OCI-LY7 (cell line): ENCODE data around the gene MAN1C1. TPM values are rescaled to one million over a fixed set of nuclear protein-coding genes. Genes with fewer than 3 reads are reported as not detected.

Source experiments
- BruUV-seq: library from RNA; stranded (reverse); fragments of 400-500 nt; replicated peaks from 2 replicates; lab custom pipeline; 2021; lab: Mats Ljungman, UMichigan
- CTCF ChIA-PET: fragments of 300-600 bp; sonication (Branson Sonifier 250); formaldehyde crosslinking; loops from one replicate; lab custom pipeline; 2022; ENCODE audit warnings: antibody characterized with exemption; ENCODE audit not compliant: unreplicated experiment; lab: Charles Lee
- POLR2A ChIA-PET: fragments of 300-600 bp; sonication (Branson Sonifier 250); formaldehyde crosslinking; loops from one replicate; lab custom pipeline; 2022; ENCODE audit warnings: antibody characterized with exemption; lab: Charles Lee
- DNase-seq: peaks from one replicate; pipeline ENCODE4 v3.0.0-alpha.2; 2015; ENCODE audit warnings: low spot score
- H2AFZ ChIP-seq: fragments of 200-600 bp; sonication (generic), shearing (Covaris generic); 2 replicates; pipeline ENCODE4 v1.6.1; 2014; ENCODE audit warnings: mild to moderate bottlenecking, antibody characterized with exemption, low read length, moderate library complexity
- H3K27ac ChIP-seq: fragments of 200-600 bp; sonication (generic); 2 replicates; pipeline ENCODE4 v1.5.1; 2014; ENCODE audit warnings: mixed run types, low read depth, mild to moderate bottlenecking, moderate library complexity, low read length, inconsistent platforms; ENCODE audit not compliant: poor library complexity, severe bottlenecking
- H3K36me3 ChIP-seq: fragments of 200-600 bp; sonication (generic); 2 replicates; pipeline ENCODE4 v1.6.1; 2014; ENCODE audit warnings: mild to moderate bottlenecking, antibody characterized with exemption, low read length, moderate library complexity, mixed read lengths; ENCODE audit not compliant: insufficient read depth
- H3K4me1 ChIP-seq: fragments of 200-600 bp; sonication (generic); 2 replicates; pipeline ENCODE4 v1.5.1; 2014; ENCODE audit warnings: mild to moderate bottlenecking, low read length; ENCODE audit not compliant: insufficient read depth, poor library complexity, severe bottlenecking
- H3K4me2 ChIP-seq: fragments of 200-600 bp; sonication (generic); 2 replicates; pipeline ENCODE4 v1.6.1; 2014; ENCODE audit warnings: mild to moderate bottlenecking, low read length
- H3K4me3 ChIP-seq: fragments of 200-600 bp; sonication (generic); 2 replicates; pipeline ENCODE4 v1.5.1; 2014; ENCODE audit warnings: mild to moderate bottlenecking, low read depth, low read length; ENCODE audit not compliant: poor library complexity, severe bottlenecking
- H3K79me2 ChIP-seq: fragments of 200-600 bp; sonication (generic); 2 replicates; pipeline ENCODE4 v1.6.1; 2016; ENCODE audit warnings: low read depth, mild to moderate bottlenecking, low read length, moderate library complexity, mixed read lengths; ENCODE audit not compliant: insufficient read depth
- H3K9me2 ChIP-seq: fragments of 200-600 bp; sonication (generic); 2 replicates; pipeline ENCODE4 v1.6.1; 2016; ENCODE audit warnings: mild to moderate bottlenecking, low read length, mixed read lengths; ENCODE audit not compliant: insufficient read depth
- H3K9me3 ChIP-seq: fragments of 200-600 bp; sonication (generic); 2 replicates; pipeline ENCODE4 v1.6.1; 2014; ENCODE audit warnings: mild to moderate bottlenecking, mixed run types, low read length, mixed read lengths
- H4K20me1 ChIP-seq: fragments of 200-600 bp; sonication (generic); 2 replicates; pipeline ENCODE4 v1.6.1; 2014; ENCODE audit warnings: mild to moderate bottlenecking, antibody characterized with exemption, low read length, moderate library complexity, mixed read lengths; ENCODE audit not compliant: insufficient read depth
- EZH2phosphoT487 ChIP-seq: fragments of 200-600 bp; sonication (generic); IDR thresholded peaks from 2 replicates; pipeline ENCODE4 v1.6.1; 2018; ENCODE audit warnings: low read depth, borderline replicate concordance, mild to moderate bottlenecking, mixed run types, antibody characterized with exemption, low read length, moderate library complexity, mixed read lengths
- intact Hi-C: fragments of 100-400 bp; cut with micrococcal nuclease; formaldehyde crosslinking; loops from one replicate; pipeline ENCODE4 v1.10.0; 2022; ENCODE audit not compliant: unreplicated experiment
- total RNA-seq, 2 experiments: library from RNA; depleted of rRNA in 1 of 2; stranded (reverse); fragments of >200 nt in 1 of 2; shearing (Covaris generic) in 1 of 2; gene quantifications; 2 replicates each; pipeline ENCODE4 v1.2.3, GENCODE V29; 2014 to 2022
- TF ChIP-seq, protein P1 (sequence below): fragments of 200-600 bp; sonication (generic); conservative IDR thresholded peaks from 2 replicates; pipeline ENCODE4 v1.5.1; 2014; ENCODE audit warnings: mild to moderate bottlenecking, antibody characterized with exemption, low read length, moderate library complexity, mixed read lengths

Gene MAN1C1
- total RNA-seq, 2 experiments from 2014 or later = 3.0 to 4.9 TPM

DNA sequence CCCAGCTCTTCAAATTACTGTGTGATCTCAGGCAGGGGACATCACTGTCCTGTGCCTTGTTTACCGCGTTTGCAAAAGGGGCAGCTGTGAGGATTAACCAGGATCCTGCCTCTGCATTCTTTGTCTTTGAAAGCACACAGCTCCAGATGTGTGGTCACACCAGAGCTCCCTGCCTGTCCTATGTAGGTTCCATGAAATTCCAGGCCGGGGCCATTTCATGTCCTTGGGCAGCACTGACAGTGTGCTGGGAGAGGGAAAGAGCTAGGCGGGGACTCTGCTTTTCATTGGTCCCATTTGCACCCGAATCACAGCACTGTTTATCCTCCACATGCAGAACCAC, 141.2 kb downstream of the MAN1C1 start:
- Histone ChIP-seq H3K4me1 (peaks cover 10% of the 10 kb centered on the region), H3K9me2 (no peaks in the 10 kb centered on the region), H4K20me1 (no peaks in the 10 kb centered on the region), H3K27ac (no peak overlapping the region), H3K79me2 (no peaks in the 10 kb centered on the region), H3K4me3 (no peak overlapping the region), H3K9me3 (no peaks in the 10 kb centered on the region), H2AFZ (no peak overlapping the region), H3K4me2 (no peak overlapping the region), H3K36me3 (no peaks in the 10 kb centered on the region)
- POLR2A ChIA-PET = interaction anchor here (0.5 kb wide), 1 partner anchor 146 kb away, joined by 4 read pairs; no protein-coding TSS in a partner anchor
- no peak for DNase-seq
- intact Hi-C loops = no loop called here
- CTCF ChIA-PET = interaction anchor here (0.6 kb wide), 1 partner anchor 53 kb away, joined by 3 read pairs; no protein-coding TSS in a partner anchor
- TF ChIP-seq, protein P1, sequence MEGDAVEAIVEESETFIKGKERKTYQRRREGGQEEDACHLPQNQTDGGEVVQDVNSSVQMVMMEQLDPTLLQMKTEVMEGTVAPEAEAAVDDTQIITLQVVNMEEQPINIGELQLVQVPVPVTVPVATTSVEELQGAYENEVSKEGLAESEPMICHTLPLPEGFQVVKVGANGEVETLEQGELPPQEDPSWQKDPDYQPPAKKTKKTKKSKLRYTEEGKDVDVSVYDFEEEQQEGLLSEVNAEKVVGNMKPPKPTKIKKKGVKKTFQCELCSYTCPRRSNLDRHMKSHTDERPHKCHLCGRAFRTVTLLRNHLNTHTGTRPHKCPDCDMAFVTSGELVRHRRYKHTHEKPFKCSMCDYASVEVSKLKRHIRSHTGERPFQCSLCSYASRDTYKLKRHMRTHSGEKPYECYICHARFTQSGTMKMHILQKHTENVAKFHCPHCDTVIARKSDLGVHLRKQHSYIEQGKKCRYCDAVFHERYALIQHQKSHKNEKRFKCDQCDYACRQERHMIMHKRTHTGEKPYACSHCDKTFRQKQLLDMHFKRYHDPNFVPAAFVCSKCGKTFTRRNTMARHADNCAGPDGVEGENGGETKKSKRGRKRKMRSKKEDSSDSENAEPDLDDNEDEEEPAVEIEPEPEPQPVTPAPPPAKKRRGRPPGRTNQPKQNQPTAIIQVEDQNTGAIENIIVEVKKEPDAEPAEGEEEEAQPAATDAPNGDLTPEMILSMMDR = no peak
- no peak for TF ChIP-seq EZH2phosphoT487
- no TSS peak for BruUV-seq

DNA sequence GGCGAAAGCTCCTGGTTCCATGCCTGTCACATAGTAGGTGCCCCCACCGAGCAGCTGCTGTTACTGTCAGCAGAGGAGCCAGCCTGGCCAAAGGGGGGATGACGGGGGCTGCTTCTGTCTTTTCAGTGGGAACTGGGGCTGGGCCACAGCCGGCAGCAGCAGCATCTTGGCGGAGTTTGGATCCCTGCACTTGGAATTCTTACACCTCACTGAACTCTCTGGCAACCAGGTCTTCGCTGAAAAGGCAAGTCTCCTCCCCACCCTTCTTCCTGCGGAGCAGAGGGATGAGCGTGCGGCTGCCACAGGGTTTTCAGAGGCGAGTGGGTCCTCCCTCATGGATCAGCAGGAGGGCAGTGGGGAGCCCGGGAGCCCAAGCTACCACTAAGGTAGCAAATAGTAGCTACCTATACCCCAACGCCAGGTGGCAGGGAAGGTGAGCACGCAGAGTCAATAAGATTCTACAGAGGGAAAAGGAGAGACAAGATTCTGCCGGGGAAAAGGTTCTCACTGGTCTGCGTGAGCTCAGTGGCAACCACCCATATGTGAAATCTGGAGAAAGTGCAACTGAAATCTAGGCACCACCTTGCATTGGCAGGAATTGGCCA, 142.0 kb downstream of the MAN1C1 start:
- TF ChIP-seq EZH2phosphoT487 = no peak
- TF ChIP-seq, protein P1 = 0 out of 2 replicates have a peak, but pooled peaks have one; percentile 14
- Histone ChIP-seq H4K20me1 (no peaks in the 10 kb centered on the region), H3K27ac (no peak overlapping the region), H3K4me3 (no peak overlapping the region), H3K9me2 (no peaks in the 10 kb centered on the region), H3K9me3 (no peaks in the 10 kb centered on the region), H3K4me1 (peaks cover 10% of the 10 kb centered on the region), H3K4me2 (no peak overlapping the region), H2AFZ (no peak overlapping the region), H3K36me3 (no peaks in the 10 kb centered on the region), H3K79me2 (no peaks in the 10 kb centered on the region)
- ChIA-PET CTCF (no interaction called here), POLR2A (interaction anchor here (0.5 kb wide), 1 partner anchor 146 kb away, joined by 4 read pairs; no protein-coding TSS in a partner anchor)
- no peak for DNase-seq
- no TSS peak for BruUV-seq
- intact Hi-C loops = no loop called here

DNA sequence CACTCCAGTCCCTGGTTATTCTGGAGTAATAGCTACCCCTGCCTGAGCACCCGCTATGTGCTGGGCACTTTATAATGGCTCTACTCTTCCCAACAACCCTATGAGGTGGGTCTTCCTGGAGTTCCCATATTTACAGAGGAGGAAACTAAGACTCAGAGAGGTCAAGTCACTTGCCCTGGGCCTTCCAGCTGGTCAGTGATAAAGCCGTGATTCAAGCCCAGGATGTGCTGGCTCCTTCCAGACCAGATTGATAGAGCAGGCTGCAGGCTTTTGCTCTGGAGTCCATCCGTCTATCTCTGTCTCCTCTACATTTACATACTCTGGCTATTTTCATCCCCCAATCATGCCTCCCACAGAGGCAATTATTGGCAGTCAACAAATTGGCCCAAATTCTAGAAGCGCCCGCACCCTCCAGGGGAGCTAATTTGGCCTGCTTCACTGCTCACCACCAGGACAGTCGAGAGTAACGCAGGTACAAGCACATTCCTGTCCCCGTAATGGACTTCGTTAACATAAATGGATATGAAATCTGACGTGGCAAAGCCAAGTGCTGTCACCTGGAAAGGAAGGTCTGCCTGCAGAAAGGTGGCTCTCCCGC, 143.6 kb downstream of the MAN1C1 start:
- Histone ChIP-seq H3K9me2 (no peaks in the 10 kb centered on the region), H3K4me2 (no peak overlapping the region), H3K27ac (no peak overlapping the region), H3K79me2 (no peaks in the 10 kb centered on the region), H3K4me1 (peaks cover 10% of the 10 kb centered on the region), H3K9me3 (no peaks in the 10 kb centered on the region), H3K4me3 (no peak overlapping the region), H3K36me3 (no peaks in the 10 kb centered on the region), H4K20me1 (no peaks in the 10 kb centered on the region), H2AFZ (no peak overlapping the region)
- no peak for TF ChIP-seq EZH2phosphoT487
- TF ChIP-seq, protein P1 = no peak
- ChIA-PET CTCF (no interaction called here), POLR2A (interaction anchor here (0.6 to 1.1 kb wide), 2 partner anchors 15 to 524 kb away, joined by 3 to 4 read pairs; no protein-coding TSS in a partner anchor)
- DNase-seq = no peak
- no TSS peak for BruUV-seq
- intact Hi-C loops = no loop called here
